GM18873 (cell line): Measurements from ENCODE around the gene OR6T1.

Source experiments
- ATAC-seq: cut with Tn5 transposase; IDR thresholded peaks from one replicate; pipeline ENCODE4 v1.9.1; 2021; ENCODE audit warnings: mild to moderate bottlenecking, moderate library complexity, moderate number of reproducible peaks; ENCODE audit not compliant: unreplicated experiment, low FRiP score

Gene OR6T1

GRCh38 chr11:123943738-123944137, at the start of gene OR6T1:
Gene OR6T1 (minus strand): TSS chr11:123943838. CDS start chr11:123943838, 0 bp downstream.
- ATAC-seq = no peak

GRCh38 chr11:123979311-123979710, 35.7 kb upstream of the OR6T1 start:
- no peak for ATAC-seq

- no peak for ATAC-seq
Observed at GRCh38 chr11:123977731-123978347, 34.2 kb upstream of the OR6T1 start, which contains the start of gene OR10S1. Gene OR10S1 (minus strand): TSS chr11:123977781. CDS start chr11:123977664, 117 bp downstream.

GRCh38 chr11:123976770-123977560, 33.3 kb upstream of the OR6T1 start:
- ATAC-seq = no peak

- no peak for ATAC-seq
Observed at GRCh38 chr11:123973816-123974215, 30.2 kb upstream of the OR6T1 start.

- ATAC-seq = no peak
Observed at GRCh38 chr11:123956752-123957151, 13.1 kb upstream of the OR6T1 start.

GRCh38 chr11:123945132-123945531, 1.5 kb upstream of the OR6T1 start:
- no peak for ATAC-seq

GRCh38 chr11:123942413-123942812, 1.2 kb downstream of the OR6T1 start:
- no peak for ATAC-seq

- ATAC-seq = no peak
Observed at GRCh38 chr11:123939317-123939716, 4.3 kb downstream of the OR6T1 start, which contains the start of gene OR4D5. Gene OR4D5 (plus strand): TSS chr11:123939617. CDS start chr11:123939617, 0 bp downstream.

- no peak for ATAC-seq
Observed at GRCh38 chr11:123924027-123924426, 19.6 kb downstream of the OR6T1 start.

- ATAC-seq = no peak
Observed at GRCh38 chr11:123920943-123921342, 22.7 kb downstream of the OR6T1 start.

- ATAC-seq = no peak
Observed at GRCh38 chr11:123905826-123906225, 37.8 kb downstream of the OR6T1 start.

- no peak for ATAC-seq
Observed at GRCh38 chr11:123904932-123905331, 38.7 kb downstream of the OR6T1 start.

GRCh38 chr11:123903932-123904331, 39.7 kb downstream of the OR6T1 start:
- ATAC-seq = no peak

GRCh38 chr11:123901867-123902266, 41.8 kb downstream of the OR6T1 start, which contains the start of gene OR8D4:
Gene OR8D4 (plus strand): TSS chr11:123902167. CDS start chr11:123906432, 4,265 bp downstream.
- ATAC-seq = no peak

- ATAC-seq = no peak
Observed at GRCh38 chr11:123899792-123900191, 43.8 kb downstream of the OR6T1 start.
